ENCODE data around the gene PLA2G2C.

PLA2G2C gene

DNA sequence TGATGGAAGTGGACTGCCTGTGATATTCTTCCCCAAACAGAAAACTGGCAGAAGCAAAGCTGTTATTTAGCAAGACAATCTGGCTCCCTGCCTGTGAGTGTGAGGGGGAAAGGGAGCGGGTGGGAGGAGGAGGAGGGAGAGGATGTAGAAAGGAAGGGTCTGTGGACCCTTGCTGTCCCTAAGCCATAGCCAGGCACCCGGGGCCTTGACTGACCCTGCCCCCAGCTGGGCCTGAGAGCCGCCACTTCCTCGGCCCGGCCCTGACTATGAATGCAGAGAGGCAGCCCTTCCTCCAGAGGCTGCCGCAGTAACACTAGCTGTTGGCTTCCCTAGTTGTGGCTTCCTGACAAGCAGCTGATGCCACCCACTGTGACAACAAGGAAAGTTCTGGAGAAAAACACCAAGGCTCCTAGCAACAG is 33.3 kb downstream of the PLA2G2C start:
- Histone ChIP-seq H3K9me2 (ENCODE audit: low read depth, low read length) (no peaks in the 10 kb centered on the region), H3F3A (ENCODE audit: insufficient read depth, low read length) (no peaks in the 10 kb centered on the region), H3K4me3 (ENCODE audit: low read depth, low read length, poor library complexity, severe bottlenecking) (no peak overlapping the region), H3K79me2 (ENCODE audit: insufficient read depth, low read length) (no peaks in the 10 kb centered on the region), H3K4me2 (ENCODE audit: low read length) (no peak overlapping the region), H2AFZ (ENCODE audit: low read length) (no peak overlapping the region), H3K9me3 (ENCODE audit: low read length) (no peaks in the 10 kb centered on the region), H3K9ac (ENCODE audit: low read length) (no peak overlapping the region), H3K27ac (ENCODE audit: low read depth, low read length, poor library complexity, severe bottlenecking) (no peak overlapping the region), H3K27me3 (ENCODE audit: insufficient read depth, low read length) (no peaks in the 10 kb centered on the region), H3K36me3 (ENCODE audit: insufficient read depth, low read length) (no peaks in the 10 kb centered on the region), H3K4me1 (ENCODE audit: insufficient read depth, low read length, severe bottlenecking) (peaks cover 6% of the 10 kb centered on the region), H4K20me1 (ENCODE audit: insufficient read depth, low read length) (no peaks in the 10 kb centered on the region)
- TF ChIP-seq, protein P1, sequence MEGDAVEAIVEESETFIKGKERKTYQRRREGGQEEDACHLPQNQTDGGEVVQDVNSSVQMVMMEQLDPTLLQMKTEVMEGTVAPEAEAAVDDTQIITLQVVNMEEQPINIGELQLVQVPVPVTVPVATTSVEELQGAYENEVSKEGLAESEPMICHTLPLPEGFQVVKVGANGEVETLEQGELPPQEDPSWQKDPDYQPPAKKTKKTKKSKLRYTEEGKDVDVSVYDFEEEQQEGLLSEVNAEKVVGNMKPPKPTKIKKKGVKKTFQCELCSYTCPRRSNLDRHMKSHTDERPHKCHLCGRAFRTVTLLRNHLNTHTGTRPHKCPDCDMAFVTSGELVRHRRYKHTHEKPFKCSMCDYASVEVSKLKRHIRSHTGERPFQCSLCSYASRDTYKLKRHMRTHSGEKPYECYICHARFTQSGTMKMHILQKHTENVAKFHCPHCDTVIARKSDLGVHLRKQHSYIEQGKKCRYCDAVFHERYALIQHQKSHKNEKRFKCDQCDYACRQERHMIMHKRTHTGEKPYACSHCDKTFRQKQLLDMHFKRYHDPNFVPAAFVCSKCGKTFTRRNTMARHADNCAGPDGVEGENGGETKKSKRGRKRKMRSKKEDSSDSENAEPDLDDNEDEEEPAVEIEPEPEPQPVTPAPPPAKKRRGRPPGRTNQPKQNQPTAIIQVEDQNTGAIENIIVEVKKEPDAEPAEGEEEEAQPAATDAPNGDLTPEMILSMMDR (IDR thresholded peaks at IDR 0.05; ENCODE audit: low read length) = no peak
- TF ChIP-seq EZH2 (IDR thresholded peaks at IDR 0.05; ENCODE audit: borderline replicate concordance, low read length) = no peak

GRCh38 chr1:20152599-20152930 is 33.8 kb downstream of the PLA2G2C start:
- Histone ChIP-seq H3K9ac (ENCODE audit: low read length) (no peak overlapping the region), H3K4me2 (ENCODE audit: low read length) (no peak overlapping the region), H3K4me3 (ENCODE audit: low read depth, low read length, poor library complexity, severe bottlenecking) (no peak overlapping the region), H3K4me1 (ENCODE audit: insufficient read depth, low read length, severe bottlenecking) (peaks cover 6% of the 10 kb centered on the region), H3K27ac (ENCODE audit: low read depth, low read length, poor library complexity, severe bottlenecking) (no peak overlapping the region), H3F3A (ENCODE audit: insufficient read depth, low read length) (no peaks in the 10 kb centered on the region), H3K9me3 (ENCODE audit: low read length) (no peaks in the 10 kb centered on the region), H3K27me3 (ENCODE audit: insufficient read depth, low read length) (no peaks in the 10 kb centered on the region), H4K20me1 (ENCODE audit: insufficient read depth, low read length) (no peaks in the 10 kb centered on the region), H3K36me3 (ENCODE audit: insufficient read depth, low read length) (no peaks in the 10 kb centered on the region), H3K9me2 (ENCODE audit: low read depth, low read length) (no peaks in the 10 kb centered on the region), H2AFZ (ENCODE audit: low read length) (no peak overlapping the region), H3K79me2 (ENCODE audit: insufficient read depth, low read length) (no peaks in the 10 kb centered on the region)
- no peak for TF ChIP-seq EZH2 (IDR thresholded peaks at IDR 0.05; ENCODE audit: borderline replicate concordance, low read length)
- TF ChIP-seq, protein P1 (IDR thresholded peaks at IDR 0.05; ENCODE audit: low read length) = 0 out of 2 replicates have a peak, but pooled peaks have one; percentile 14

DNA sequence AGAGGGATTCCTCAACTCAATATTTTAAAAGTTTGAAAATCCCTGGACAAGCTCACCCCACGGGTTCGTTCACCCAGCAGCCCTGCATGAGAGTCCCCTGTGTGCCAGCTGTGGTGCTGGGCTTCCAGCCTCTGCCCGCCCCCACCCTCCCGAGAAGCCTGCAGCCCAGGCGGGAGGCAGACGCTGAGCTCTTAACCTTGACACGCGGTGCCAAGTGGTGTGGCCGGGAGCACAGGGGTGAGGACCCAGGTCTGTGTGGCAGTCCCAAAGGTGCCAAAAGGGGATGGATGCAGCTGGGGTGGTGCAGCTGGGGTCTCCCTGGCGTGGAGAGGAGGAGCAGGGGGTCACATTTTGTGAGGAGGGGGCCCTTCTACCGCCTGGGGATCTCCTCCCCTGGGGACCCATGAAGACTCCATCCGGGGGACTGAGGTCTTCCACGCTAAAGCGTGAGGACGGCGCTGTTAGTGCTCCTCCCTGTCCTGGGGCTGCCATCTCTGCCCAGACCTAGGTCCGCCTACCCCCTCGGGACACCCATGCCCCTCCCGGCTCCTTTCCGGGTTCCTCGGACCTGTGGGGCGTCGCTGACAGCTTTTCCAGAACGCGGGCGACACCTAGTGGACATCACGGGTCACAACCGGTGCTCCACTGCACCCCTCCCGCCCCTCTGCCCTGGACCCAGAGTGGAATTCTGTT is 34.3 kb downstream of the PLA2G2C start:
- H3K4me3 ChIP-seq (ENCODE audit: low read depth, low read length, poor library complexity, severe bottlenecking) = peak overlapping the region; percentile 54
- H3K27ac ChIP-seq (ENCODE audit: low read depth, low read length, poor library complexity, severe bottlenecking) = no peak overlapping the region
- no peaks in the 10 kb centered on the region for H3K36me3 ChIP-seq (ENCODE audit: insufficient read depth, low read length)
- TF ChIP-seq, protein P1 (IDR thresholded peaks at IDR 0.05; ENCODE audit: low read length) = peak; percentile 91
- no peak for TF ChIP-seq EZH2 (IDR thresholded peaks at IDR 0.05; ENCODE audit: borderline replicate concordance, low read length)
- H3F3A ChIP-seq (ENCODE audit: insufficient read depth, low read length) = no peaks in the 10 kb centered on the region
- H3K4me2 ChIP-seq (ENCODE audit: low read length) = peak overlapping the region; percentile 69
- no peaks in the 10 kb centered on the region for H3K27me3 ChIP-seq (ENCODE audit: insufficient read depth, low read length)
- no peaks in the 10 kb centered on the region for H4K20me1 ChIP-seq (ENCODE audit: insufficient read depth, low read length)
- no peak overlapping the region; the same call in 1 of the 2 replicates for H2AFZ ChIP-seq (ENCODE audit: low read length)
- H3K79me2 ChIP-seq (ENCODE audit: insufficient read depth, low read length) = no peaks in the 10 kb centered on the region
- peak overlapping the region; percentile 53; the same call in 1 of the 2 replicates for H3K9ac ChIP-seq (ENCODE audit: low read length)
- peaks cover 6% of the 10 kb centered on the region for H3K4me1 ChIP-seq (ENCODE audit: insufficient read depth, low read length, severe bottlenecking)
- no peaks in the 10 kb centered on the region for H3K9me3 ChIP-seq (ENCODE audit: low read length)
- H3K9me2 ChIP-seq (ENCODE audit: low read depth, low read length) = no peaks in the 10 kb centered on the region
